Neural progenitor cell (in vitro differentiated cells): Measurements from ENCODE around the gene DHRS4.
A peak's percentile ranks its signal among the peaks of the same experiment; 100 is the strongest.

ENCODE experiments used
- EZH2phosphoT487 ChIP-seq: fragments of 200-600 bp; sonication (generic); IDR thresholded peaks from 2 replicates; pipeline ENCODE4 v1.6.1; 2017; ENCODE audit warnings: antibody characterized with exemption
- TF ChIP-seq, protein P1 (sequence below): fragments of 200-600 bp; sonication (generic); IDR thresholded peaks from 2 replicates; pipeline ENCODE4 v1.5.1; 2017; ENCODE audit warnings: antibody characterized with exemption, mild to moderate bottlenecking

DNA sequence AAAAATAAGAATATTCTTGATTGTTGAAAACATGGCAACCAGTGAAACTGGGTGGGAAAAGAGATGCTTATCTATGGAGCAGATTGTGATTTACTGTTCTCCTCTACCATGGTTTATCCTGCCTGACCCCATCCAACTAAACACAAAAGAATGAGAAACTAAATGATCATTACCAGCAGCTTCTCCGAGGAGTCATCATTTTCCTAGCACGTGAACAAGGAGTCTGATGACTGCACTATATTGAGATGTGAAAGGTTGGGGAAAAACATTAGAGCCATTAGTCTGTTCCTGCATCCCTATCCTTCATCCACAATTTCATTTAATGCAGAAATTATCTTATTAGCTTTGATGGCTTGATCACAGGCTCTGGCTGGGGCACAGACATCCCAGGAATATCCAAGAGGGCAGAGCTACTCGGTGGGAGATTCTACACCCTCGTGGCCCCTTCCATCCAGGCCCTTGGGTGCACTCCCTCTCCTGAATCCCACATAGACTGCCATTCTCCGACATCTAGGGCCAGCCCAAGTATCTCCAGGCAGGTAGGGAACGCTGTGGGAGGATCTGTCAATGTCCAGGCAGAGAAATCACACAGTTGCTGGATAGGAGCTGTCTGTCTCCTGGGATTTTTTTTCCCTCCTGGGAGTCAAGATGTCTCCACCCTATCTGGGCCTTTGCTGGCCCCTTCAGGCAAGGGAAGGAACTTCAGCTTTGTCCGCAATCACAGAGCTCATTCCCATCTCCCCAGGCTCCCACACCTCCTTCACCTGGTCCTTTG is 43.3 kb upstream of the DHRS4 start:
- TF ChIP-seq, protein P1, sequence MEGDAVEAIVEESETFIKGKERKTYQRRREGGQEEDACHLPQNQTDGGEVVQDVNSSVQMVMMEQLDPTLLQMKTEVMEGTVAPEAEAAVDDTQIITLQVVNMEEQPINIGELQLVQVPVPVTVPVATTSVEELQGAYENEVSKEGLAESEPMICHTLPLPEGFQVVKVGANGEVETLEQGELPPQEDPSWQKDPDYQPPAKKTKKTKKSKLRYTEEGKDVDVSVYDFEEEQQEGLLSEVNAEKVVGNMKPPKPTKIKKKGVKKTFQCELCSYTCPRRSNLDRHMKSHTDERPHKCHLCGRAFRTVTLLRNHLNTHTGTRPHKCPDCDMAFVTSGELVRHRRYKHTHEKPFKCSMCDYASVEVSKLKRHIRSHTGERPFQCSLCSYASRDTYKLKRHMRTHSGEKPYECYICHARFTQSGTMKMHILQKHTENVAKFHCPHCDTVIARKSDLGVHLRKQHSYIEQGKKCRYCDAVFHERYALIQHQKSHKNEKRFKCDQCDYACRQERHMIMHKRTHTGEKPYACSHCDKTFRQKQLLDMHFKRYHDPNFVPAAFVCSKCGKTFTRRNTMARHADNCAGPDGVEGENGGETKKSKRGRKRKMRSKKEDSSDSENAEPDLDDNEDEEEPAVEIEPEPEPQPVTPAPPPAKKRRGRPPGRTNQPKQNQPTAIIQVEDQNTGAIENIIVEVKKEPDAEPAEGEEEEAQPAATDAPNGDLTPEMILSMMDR, result peak; percentile 65
- TF ChIP-seq EZH2phosphoT487, result no peak
